Endodermal cell (in vitro differentiated cells): ENCODE results near the gene IQCF5. TPM values are rescaled to one million over a fixed set of nuclear protein-coding genes. Genes with fewer than 3 reads are reported as not detected.

Source experiments
- DNase-seq: peaks from one replicate; pipeline ENCODE4 v3.0.0-alpha.2; 2017
- H3K27ac ChIP-seq: 2 replicates; pipeline ENCODE4 v1.5.1; 2013; ENCODE audit warnings: mild to moderate bottlenecking, low read depth, low read length, moderate library complexity
- H3K27me3 ChIP-seq: 2 replicates; pipeline ENCODE4 v1.6.1; 2013; ENCODE audit warnings: mild to moderate bottlenecking, low read length, moderate library complexity; ENCODE audit not compliant: insufficient read depth, control insufficient read depth, poor library complexity, severe bottlenecking
- H3K36me3 ChIP-seq: 2 replicates; pipeline ENCODE4 v1.7.0; 2013; ENCODE audit warnings: mild to moderate bottlenecking, low read length, moderate library complexity; ENCODE audit not compliant: control insufficient read depth, insufficient read depth
- H3K4me1 ChIP-seq: one replicate; pipeline ENCODE4 v1.7.0; 2013; ENCODE audit warnings: low read length; ENCODE audit not compliant: control insufficient read depth, insufficient read depth
- H3K4me3 ChIP-seq: 2 replicates; pipeline ENCODE4 v1.5.1; 2013; ENCODE audit warnings: mild to moderate bottlenecking, low read length, moderate library complexity
- H3K9ac ChIP-seq: 2 replicates; pipeline ENCODE4 v1.6.1; 2013; ENCODE audit warnings: mild to moderate bottlenecking, low read length, moderate library complexity; ENCODE audit not compliant: poor library complexity, severe bottlenecking; ENCODE audit errors: extremely low read depth
- H3K9me3 ChIP-seq: 2 replicates; pipeline ENCODE4 v1.6.1; 2013; ENCODE audit warnings: mild to moderate bottlenecking, low read length, moderate library complexity; ENCODE audit not compliant: control insufficient read depth
- H3K27ac Mint-ChIP-seq: 2 replicates; pipeline ENCODE4 v1.8.0; 2020; ENCODE audit warnings: mixed read lengths
- H3K27me3 Mint-ChIP-seq: 2 replicates; pipeline ENCODE4 v1.8.0; 2021; ENCODE audit warnings: mild to moderate bottlenecking, mixed read lengths; ENCODE audit not compliant: insufficient read depth
- H3K36me3 Mint-ChIP-seq: 2 replicates; pipeline ENCODE4 v1.8.0; 2020; ENCODE audit warnings: low read depth, mixed read lengths
- H3K4me1 Mint-ChIP-seq: 2 replicates; pipeline ENCODE4 v1.8.0; 2020; ENCODE audit warnings: mixed read lengths
- H3K4me3 Mint-ChIP-seq: 2 replicates; pipeline ENCODE4 v1.8.0; 2020; ENCODE audit warnings: mild to moderate bottlenecking, moderate library complexity, mixed read lengths
- H3K9me3 Mint-ChIP-seq: 2 replicates; pipeline ENCODE4 v1.8.0; 2020; ENCODE audit warnings: mild to moderate bottlenecking, mixed read lengths
- CTCF ChIP-seq: fragments of 200-600 bp; sonication (generic); conservative IDR thresholded peaks from 2 replicates; pipeline ENCODE4 v1.5.0; 2021; ENCODE audit warnings: antibody characterized with exemption, mild to moderate bottlenecking
- WGBS, 2 experiments: methylation state at CpG; one replicate each; pipeline versions ENCODE4 v1.1.5 to v1.1.7; 2013; ENCODE audit warnings: missing lambda C conversion rate in 2 of 2, mixed read lengths in 1 of 2; ENCODE audit not compliant: insufficient coverage in 1 of 2, insufficient read length in 1 of 2; 5-methylcytosine and 5-hydroxymethylcytosine counted together
- total RNA-seq, 2 donors: library from RNA; stranded (reverse); fragmentation: NEBNext Ultra II Directional in 1 of 2; extraction: Animal tissue kit (Norgen Biotek cat#: 25700) in 1 of 2; gene quantifications; 2 replicates in 1 of 2; 3 replicates in 1 of 2; pipeline ENCODE4 v1.2.1, GENCODE V29; 2021

IQCF5 gene
- total RNA-seq, 2 donors from 2014 or later, result not detected

- Mint-ChIP-seq H3K36me3 (peaks cover 3% of the 10 kb centered on the region), H3K27ac (peak overlapping the region; percentile 77), H3K4me3 (no peak overlapping the region), H3K4me1 (peaks cover 15% of the 10 kb centered on the region), H3K9me3 (peaks cover 27% of the 10 kb centered on the region), H3K27me3 (peaks cover 6% of the 10 kb centered on the region)
- peak; percentile 60 for DNase-seq
- H3K4me1 ChIP-seq, result peaks cover 5% of the 10 kb centered on the region
- peak; percentile 27 for TF ChIP-seq CTCF
- WGBS, 2 experiments, result 78 to 80% methylated on average over 5 to 7 of the region's 7 CpGs
- H3K9me3 ChIP-seq, result peaks cover 38% of the 10 kb centered on the region
- H3K36me3 ChIP-seq, result no peaks in the 10 kb centered on the region
- H3K4me3 ChIP-seq, result peak overlapping the region; percentile 1
- no peak overlapping the region for H3K9ac ChIP-seq
- H3K27me3 ChIP-seq, result no peaks in the 10 kb centered on the region
- H3K27ac ChIP-seq, result no peak overlapping the region
Observed at GRCh38 chr3:51845129-51845528, 30.3 kb downstream of the IQCF5 start.

- H3K27ac Mint-ChIP-seq, result no peak overlapping the region
- DNase-seq, result no peak
- Histone ChIP-seq H3K4me1 (no peaks in the 10 kb centered on the region), H3K9me3 (peaks cover 15% of the 10 kb centered on the region), H3K9ac (no peak overlapping the region), H3K27me3 (no peaks in the 10 kb centered on the region), H3K4me3 (no peak overlapping the region), H3K27ac (no peak overlapping the region), H3K36me3 (no peaks in the 10 kb centered on the region)
- H3K36me3 Mint-ChIP-seq, result no peaks in the 10 kb centered on the region
- no peak for TF ChIP-seq CTCF
- H3K4me3 Mint-ChIP-seq, result no peak overlapping the region
- peaks cover 20% of the 10 kb centered on the region for H3K27me3 Mint-ChIP-seq
- H3K4me1 Mint-ChIP-seq, result peaks cover 3% of the 10 kb centered on the region
- H3K9me3 Mint-ChIP-seq, result peaks cover 17% of the 10 kb centered on the region
- 90 to 94% methylated on average over 3 to 5 of the region's 5 CpGs for WGBS, 2 experiments
Observed at GRCh38 chr3:51836606-51837005, 38.8 kb downstream of the IQCF5 start.

GRCh38 chr3:51830836-51831385, 44.5 kb downstream of the IQCF5 start:
- 56 to 79% methylated on average over 4 of the region's 4 CpGs for WGBS, 2 experiments
- H3K4me1 Mint-ChIP-seq, result no peaks in the 10 kb centered on the region
- TF ChIP-seq CTCF, result no peak
- peaks cover 42% of the 10 kb centered on the region for H3K9me3 Mint-ChIP-seq
- H3K27ac Mint-ChIP-seq, result no peak overlapping the region
- no peak overlapping the region for H3K4me3 Mint-ChIP-seq
- Histone ChIP-seq H3K36me3 (no peaks in the 10 kb centered on the region), H3K4me3 (no peak overlapping the region), H3K9ac (no peak overlapping the region), H3K4me1 (no peaks in the 10 kb centered on the region), H3K9me3 (peaks cover 39% of the 10 kb centered on the region), H3K27ac (no peak overlapping the region), H3K27me3 (no peaks in the 10 kb centered on the region)
- H3K36me3 Mint-ChIP-seq, result no peaks in the 10 kb centered on the region
- H3K27me3 Mint-ChIP-seq, result peaks cover 4% of the 10 kb centered on the region
- no peak for DNase-seq
